OCI-LY7 (cell line): ENCODE data around the gene ZBTB22. TPM values are rescaled to one million over a fixed set of nuclear protein-coding genes. Genes with fewer than 3 reads are reported as not detected.

ENCODE experiments used
- BruUV-seq: library from RNA; stranded (reverse); fragments of 400-500 nt; replicated peaks from 2 replicates; lab custom pipeline; 2021; lab: Mats Ljungman, UMichigan
- CTCF ChIA-PET: fragments of 300-600 bp; sonication (Branson Sonifier 250); formaldehyde crosslinking; loops from one replicate; lab custom pipeline; 2022; ENCODE audit warnings: antibody characterized with exemption; ENCODE audit not compliant: unreplicated experiment; lab: Charles Lee
- POLR2A ChIA-PET: fragments of 300-600 bp; sonication (Branson Sonifier 250); formaldehyde crosslinking; loops from one replicate; lab custom pipeline; 2022; ENCODE audit warnings: antibody characterized with exemption; lab: Charles Lee
- DNase-seq: peaks from one replicate; pipeline ENCODE4 v3.0.0-alpha.2; 2015; ENCODE audit warnings: low spot score
- H2AFZ ChIP-seq: fragments of 200-600 bp; sonication (generic), shearing (Covaris generic); 2 replicates; pipeline ENCODE4 v1.6.1; 2014; ENCODE audit warnings: mild to moderate bottlenecking, antibody characterized with exemption, low read length, moderate library complexity
- H3K27ac ChIP-seq: fragments of 200-600 bp; sonication (generic); 2 replicates; pipeline ENCODE4 v1.5.1; 2014; ENCODE audit warnings: mixed run types, low read depth, mild to moderate bottlenecking, moderate library complexity, low read length, inconsistent platforms; ENCODE audit not compliant: poor library complexity, severe bottlenecking
- H3K36me3 ChIP-seq: fragments of 200-600 bp; sonication (generic); 2 replicates; pipeline ENCODE4 v1.6.1; 2014; ENCODE audit warnings: mild to moderate bottlenecking, antibody characterized with exemption, low read length, moderate library complexity, mixed read lengths; ENCODE audit not compliant: insufficient read depth
- H3K4me1 ChIP-seq: fragments of 200-600 bp; sonication (generic); 2 replicates; pipeline ENCODE4 v1.5.1; 2014; ENCODE audit warnings: mild to moderate bottlenecking, low read length; ENCODE audit not compliant: insufficient read depth, poor library complexity, severe bottlenecking
- H3K4me2 ChIP-seq: fragments of 200-600 bp; sonication (generic); 2 replicates; pipeline ENCODE4 v1.6.1; 2014; ENCODE audit warnings: mild to moderate bottlenecking, low read length
- H3K4me3 ChIP-seq: fragments of 200-600 bp; sonication (generic); 2 replicates; pipeline ENCODE4 v1.5.1; 2014; ENCODE audit warnings: mild to moderate bottlenecking, low read depth, low read length; ENCODE audit not compliant: poor library complexity, severe bottlenecking
- H3K79me2 ChIP-seq: fragments of 200-600 bp; sonication (generic); 2 replicates; pipeline ENCODE4 v1.6.1; 2016; ENCODE audit warnings: low read depth, mild to moderate bottlenecking, low read length, moderate library complexity, mixed read lengths; ENCODE audit not compliant: insufficient read depth
- H3K9me2 ChIP-seq: fragments of 200-600 bp; sonication (generic); 2 replicates; pipeline ENCODE4 v1.6.1; 2016; ENCODE audit warnings: mild to moderate bottlenecking, low read length, mixed read lengths; ENCODE audit not compliant: insufficient read depth
- H3K9me3 ChIP-seq: fragments of 200-600 bp; sonication (generic); 2 replicates; pipeline ENCODE4 v1.6.1; 2014; ENCODE audit warnings: mild to moderate bottlenecking, mixed run types, low read length, mixed read lengths
- H4K20me1 ChIP-seq: fragments of 200-600 bp; sonication (generic); 2 replicates; pipeline ENCODE4 v1.6.1; 2014; ENCODE audit warnings: mild to moderate bottlenecking, antibody characterized with exemption, low read length, moderate library complexity, mixed read lengths; ENCODE audit not compliant: insufficient read depth
- EZH2phosphoT487 ChIP-seq: fragments of 200-600 bp; sonication (generic); IDR thresholded peaks from 2 replicates; pipeline ENCODE4 v1.6.1; 2018; ENCODE audit warnings: low read depth, borderline replicate concordance, mild to moderate bottlenecking, mixed run types, antibody characterized with exemption, low read length, moderate library complexity, mixed read lengths
- intact Hi-C: fragments of 100-400 bp; cut with micrococcal nuclease; formaldehyde crosslinking; loops from one replicate; pipeline ENCODE4 v1.10.0; 2022; ENCODE audit not compliant: unreplicated experiment
- total RNA-seq, 2 experiments: library from RNA; depleted of rRNA in 1 of 2; stranded (reverse); fragments of >200 nt in 1 of 2; shearing (Covaris generic) in 1 of 2; gene quantifications; 2 replicates each; pipeline ENCODE4 v1.2.3, GENCODE V29; 2014 to 2022
- TF ChIP-seq, protein P1 (sequence below): fragments of 200-600 bp; sonication (generic); conservative IDR thresholded peaks from 2 replicates; pipeline ENCODE4 v1.5.1; 2014; ENCODE audit warnings: mild to moderate bottlenecking, antibody characterized with exemption, low read length, moderate library complexity, mixed read lengths

The ZBTB22 gene
- total RNA-seq, 2 experiments from 2014 or later, result 14.1 to 21.6 TPM

DNA sequence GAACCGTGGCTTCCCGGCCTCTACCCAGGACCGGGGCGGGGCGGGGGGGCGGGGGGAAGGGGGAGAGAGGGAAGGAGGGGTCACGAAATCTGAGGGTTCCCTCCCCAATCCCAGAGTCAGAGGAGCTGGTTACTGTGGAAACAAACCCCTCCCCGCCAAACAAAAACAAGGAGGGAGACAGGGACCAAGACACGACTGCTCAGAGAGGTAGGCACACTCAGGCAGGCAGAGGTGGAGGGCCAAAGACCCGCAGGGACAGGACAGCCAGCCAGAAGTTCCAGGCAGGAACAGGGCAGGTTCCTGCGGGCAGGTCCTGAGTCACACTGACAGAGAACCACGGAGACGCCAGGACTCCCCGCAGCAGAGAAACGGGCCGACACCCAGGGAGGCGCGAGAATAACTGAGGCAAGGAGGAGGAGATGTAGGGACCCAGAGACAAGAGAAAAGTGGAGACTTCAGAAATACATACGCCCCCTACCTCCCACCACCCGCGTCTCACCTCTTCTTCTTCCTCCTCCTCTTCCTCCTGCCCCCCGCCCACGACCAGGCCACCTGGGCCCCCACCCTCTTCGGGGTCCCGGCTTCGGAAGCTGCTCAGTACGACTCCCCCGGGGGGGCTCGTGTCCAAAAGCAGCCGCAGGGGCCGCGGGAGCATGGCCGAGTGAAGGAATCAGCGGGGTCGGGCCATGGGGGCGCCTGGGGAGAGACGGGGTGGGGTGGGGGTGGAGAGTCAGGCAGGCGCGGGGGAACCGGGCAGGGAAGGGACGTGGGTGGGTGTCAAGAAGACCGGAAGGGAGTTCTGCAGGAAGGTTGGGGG is 19.4 kb downstream of the ZBTB22 start:
- intact Hi-C loops, result loop anchor here (2.0 to 5.0 kb wide), 2 partner anchors 47 to 94 kb away; partner anchors contain the start of gene KIFC1
- Histone ChIP-seq H3K36me3 (peaks cover 59% of the 10 kb centered on the region), H3K4me1 (peaks cover 21% of the 10 kb centered on the region), H3K27ac (peak overlapping the region; percentile 93), H3K9me2 (no peaks in the 10 kb centered on the region), H2AFZ (no peak overlapping the region), H4K20me1 (no peaks in the 10 kb centered on the region), H3K4me2 (peak overlapping the region; percentile 85), H3K4me3 (peak overlapping the region; percentile 83), H3K9me3 (no peaks in the 10 kb centered on the region), H3K79me2 (peaks cover 5% of the 10 kb centered on the region; the same call in 1 of the 2 replicates)
- no TSS peak for BruUV-seq
- TF ChIP-seq EZH2phosphoT487, result no peak
- TF ChIP-seq, protein P1, sequence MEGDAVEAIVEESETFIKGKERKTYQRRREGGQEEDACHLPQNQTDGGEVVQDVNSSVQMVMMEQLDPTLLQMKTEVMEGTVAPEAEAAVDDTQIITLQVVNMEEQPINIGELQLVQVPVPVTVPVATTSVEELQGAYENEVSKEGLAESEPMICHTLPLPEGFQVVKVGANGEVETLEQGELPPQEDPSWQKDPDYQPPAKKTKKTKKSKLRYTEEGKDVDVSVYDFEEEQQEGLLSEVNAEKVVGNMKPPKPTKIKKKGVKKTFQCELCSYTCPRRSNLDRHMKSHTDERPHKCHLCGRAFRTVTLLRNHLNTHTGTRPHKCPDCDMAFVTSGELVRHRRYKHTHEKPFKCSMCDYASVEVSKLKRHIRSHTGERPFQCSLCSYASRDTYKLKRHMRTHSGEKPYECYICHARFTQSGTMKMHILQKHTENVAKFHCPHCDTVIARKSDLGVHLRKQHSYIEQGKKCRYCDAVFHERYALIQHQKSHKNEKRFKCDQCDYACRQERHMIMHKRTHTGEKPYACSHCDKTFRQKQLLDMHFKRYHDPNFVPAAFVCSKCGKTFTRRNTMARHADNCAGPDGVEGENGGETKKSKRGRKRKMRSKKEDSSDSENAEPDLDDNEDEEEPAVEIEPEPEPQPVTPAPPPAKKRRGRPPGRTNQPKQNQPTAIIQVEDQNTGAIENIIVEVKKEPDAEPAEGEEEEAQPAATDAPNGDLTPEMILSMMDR, result peak; percentile 67
- peak; percentile 64 for DNase-seq
- ChIA-PET POLR2A (interaction anchor here (0.6 to 2.6 kb wide), 6 partner anchors 8 to 117 kb away, joined by 3 to 14 read pairs (median 6); partner anchors contain the start of genes PFDN6, RPS18, VPS52 and WDR46), CTCF (interaction anchor here (1.1 kb wide), 1 partner anchor 9 kb away, joined by 3 read pairs; the partner anchor contains the start of gene WDR46)

DNA sequence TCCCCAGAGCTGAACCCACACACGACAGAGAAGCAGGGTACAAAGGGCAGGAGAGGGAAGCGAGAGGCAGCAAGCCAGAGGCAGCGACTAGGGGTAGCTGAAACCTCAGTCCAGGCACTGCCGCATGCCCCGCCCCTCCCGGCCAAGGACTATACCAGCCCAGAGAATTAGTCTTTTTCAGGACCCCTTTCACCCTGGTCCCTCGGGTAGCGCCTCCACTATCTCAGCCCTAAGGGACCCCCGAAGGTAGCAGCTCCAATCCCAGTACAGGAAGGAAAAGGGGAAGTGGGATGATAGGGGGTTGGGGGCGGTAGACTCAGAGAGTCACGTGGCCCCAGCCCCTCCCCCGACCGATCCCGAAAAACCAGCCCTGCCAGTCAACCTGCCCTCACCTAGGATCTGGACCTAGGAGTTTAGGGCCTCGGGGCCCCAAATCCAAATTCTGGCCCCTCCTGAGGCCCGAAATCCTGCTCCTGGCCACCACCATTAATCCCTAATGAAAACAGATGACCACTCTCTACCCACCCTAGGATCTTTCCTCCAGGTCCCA is 20.1 kb downstream of the ZBTB22 start:
- Histone ChIP-seq H4K20me1 (no peaks in the 10 kb centered on the region), H2AFZ (no peak overlapping the region), H3K4me3 (peak overlapping the region; percentile 83), H3K9me3 (no peaks in the 10 kb centered on the region), H3K27ac (peak overlapping the region; percentile 93), H3K4me2 (peak overlapping the region; percentile 85), H3K9me2 (no peaks in the 10 kb centered on the region), H3K36me3 (peaks cover 59% of the 10 kb centered on the region), H3K79me2 (peaks cover 5% of the 10 kb centered on the region; the same call in 1 of the 2 replicates), H3K4me1 (peaks cover 21% of the 10 kb centered on the region)
- no peak for TF ChIP-seq EZH2phosphoT487
- TF ChIP-seq, protein P1, result no peak
- intact Hi-C loops, result loop anchor here (5.0 kb wide), 1 partner anchor 95 kb away; the partner anchor contains the start of gene KIFC1
- ChIA-PET CTCF (no interaction called here), POLR2A (interaction anchor here (0.6 to 2.6 kb wide), 4 partner anchors 9 to 118 kb away, joined by 3 to 14 read pairs (median 3); partner anchors contain the start of genes RPS18, VPS52 and WDR46)
- no TSS peak for BruUV-seq
- peak; percentile 43 for DNase-seq
